ENCODE data around the gene ZNF699. TPM values are rescaled to one million over a fixed set of nuclear protein-coding genes. Genes with fewer than 3 reads are reported as not detected.

Gene ZNF699
- total RNA-seq, 1 experiment from 2014 or later, result 4.2 TPM

- Histone ChIP-seq H2BK20ac (ENCODE audit: low read depth, low read length, poor library complexity, severe bottlenecking) (no peak overlapping the region), H3K23me2 (ENCODE audit: insufficient read length, low read depth, low read length, poor library complexity, severe bottlenecking) (peaks cover 2% of the 10 kb centered on the region), H4K8ac (replicated peaks; ENCODE audit: insufficient read length, low read depth, low read length) (no peak overlapping the region), H4K91ac (ENCODE audit: insufficient read length, low read depth, low read length) (no peak overlapping the region), H2BK15ac (ENCODE audit: low read depth, low read length) (no peak overlapping the region), H4K5ac (ENCODE audit: insufficient read length, low read depth, low read length) (no peak overlapping the region), H3K79me2 (ENCODE audit: insufficient read depth, low read length) (no peaks in the 10 kb centered on the region), H2BK12ac (ENCODE audit: insufficient read length, low read depth, low read length) (no peak overlapping the region), H3K4me1 (ENCODE audit: insufficient read depth, low read length) (no peaks in the 10 kb centered on the region; the same call in 1 of the 2 replicates), H2AK5ac (ENCODE audit: insufficient read length, low read length) (no peak overlapping the region), H3K14ac (ENCODE audit: insufficient read depth, low read length) (no peak overlapping the region), H3K4ac (ENCODE audit: low read depth, low read length) (no peak overlapping the region), H3K4me2 (ENCODE audit: insufficient read depth, insufficient read length, low read length) (no peak overlapping the region), H3K56ac (ENCODE audit: insufficient read length, low read depth, low read length) (no peak overlapping the region), H3K9me3 (ENCODE audit: control insufficient read depth, low read depth, low read length) (peaks cover 25% of the 10 kb centered on the region), H3K27me3 (ENCODE audit: insufficient read depth, low read length) (no peaks in the 10 kb centered on the region), H3K9ac (ENCODE audit: extremely low read depth, insufficient read length, low read length) (no peak overlapping the region), H3K18ac (ENCODE audit: insufficient read length, low read depth, low read length) (no peak overlapping the region), H4K20me1 (ENCODE audit: control insufficient read depth, insufficient read depth, insufficient read length) (no peaks in the 10 kb centered on the region), H2BK120ac (ENCODE audit: low read depth, low read length, poor library complexity, severe bottlenecking) (no peak overlapping the region), H2BK5ac (ENCODE audit: insufficient read length, low read length) (no peak overlapping the region), H3K23ac (ENCODE audit: insufficient read length, low read depth, low read length) (no peak overlapping the region), H3K79me1 (ENCODE audit: insufficient read depth, low read depth, low read length, poor library complexity, severe bottlenecking) (no peaks in the 10 kb centered on the region), H3T11ph (ENCODE audit: low read length) (no peak overlapping the region), H2AFZ (ENCODE audit: low read length) (no peak overlapping the region), H3K27ac (ENCODE audit: insufficient read length, low read depth, low read length) (no peak overlapping the region)
- peaks cover 43 to 61% of the 10 kb centered on the region in 2 experiments for H3K9me3 Mint-ChIP-seq
- no peak overlapping the region for H3K27ac Mint-ChIP-seq
- DNase-seq, result no peak
- peaks cover 0 to 4% (median 0%) of the 10 kb centered on the region in 3 experiments; a peak in 3 of 7 replicates for H3K36me3 Mint-ChIP-seq (ENCODE audit: insufficient read depth in 1 of 3, low read depth in 3 of 3)
- WGBS (ENCODE audit: extremely low coverage, insufficient read length, low lambda C conversion rate), result no CpG with 5 or more reads among the region's 4 CpGs
- H3K4me3 Mint-ChIP-seq, result no peak overlapping the region
- H3K27me3 Mint-ChIP-seq (ENCODE audit: low read depth), result peaks cover 4% of the 10 kb centered on the region
- H3K4me1 Mint-ChIP-seq, result peaks cover 3% of the 10 kb centered on the region in 2 experiments; a peak in 2 of 4 replicates
- no peak for TF ChIP-seq CTCF (conservative IDR thresholded peaks at IDR 0.05)
Measured at GRCh38 chr19:9313756-9314155, 4.1 kb upstream of the ZNF699 start.
